Sciatic nerve (tissue), 2 donors: ENCODE results near the gene MAP1A. TPM values are rescaled to one million over a fixed set of nuclear protein-coding genes. Genes with fewer than 3 reads are reported as not detected.
"Not testable (repeated sequence)": the region's sequence is repeated elsewhere in the genome, so short reads cannot be mapped to it uniquely, and the experiment has no call there.

Experiments used
- ATAC-seq: fragments of 200-7000 bp; cut with Tn5 transposase; one replicate; pipeline ENCODE4 v1.9.1; 2020; ENCODE audit warnings: mild to moderate bottlenecking, moderate library complexity
- DNase-seq: peaks from one replicate; pipeline ENCODE4 v3.0.0-alpha.2; 2020; ENCODE audit warnings: low spot score
- intact Hi-C: fragments of 100-400 bp; cut with DNase I; formaldehyde crosslinking; loops from one replicate; pipeline ENCODE4 v1.14.2; 2022
- total RNA-seq: library from RNA; stranded (reverse); fragmentation: NEBNext Ultra II Directional; extraction: Animal tissue kit (Norgen Biotek cat#: 25700); gene quantifications from one replicate; pipeline ENCODE4 v1.2.1, GENCODE V29; 2021
- donor health status: DM: no; HTN: no; CAD: no.
- donor health status: DM: no; HTN: no; CAD: no.

The MAP1A gene
- total RNA-seq, 1 donor from 2014 or later = 32.4 TPM

DNA sequence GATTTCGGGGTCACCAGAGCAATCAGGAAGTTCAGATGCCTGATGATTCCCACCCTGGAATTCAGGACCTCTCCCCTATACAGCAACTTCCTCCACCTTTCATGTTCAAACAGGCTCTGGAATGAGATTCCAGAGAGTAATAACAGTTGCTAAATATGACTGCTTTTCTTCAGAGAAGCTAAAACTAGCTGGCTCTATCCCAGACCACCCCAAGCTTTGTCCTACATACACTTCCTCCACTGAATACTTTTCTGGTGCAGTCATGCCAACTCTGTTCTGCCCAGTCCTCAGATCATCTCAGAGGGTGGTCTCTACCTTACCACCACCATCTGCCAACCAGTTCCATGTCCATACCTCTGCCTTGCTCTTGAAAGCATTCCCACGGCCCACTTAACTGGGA is 49.2 kb downstream of the MAP1A start:
- ATAC-seq = peak; percentile 35
- intact Hi-C loops, DNase-seq: not testable (repeated sequence)

DNA sequence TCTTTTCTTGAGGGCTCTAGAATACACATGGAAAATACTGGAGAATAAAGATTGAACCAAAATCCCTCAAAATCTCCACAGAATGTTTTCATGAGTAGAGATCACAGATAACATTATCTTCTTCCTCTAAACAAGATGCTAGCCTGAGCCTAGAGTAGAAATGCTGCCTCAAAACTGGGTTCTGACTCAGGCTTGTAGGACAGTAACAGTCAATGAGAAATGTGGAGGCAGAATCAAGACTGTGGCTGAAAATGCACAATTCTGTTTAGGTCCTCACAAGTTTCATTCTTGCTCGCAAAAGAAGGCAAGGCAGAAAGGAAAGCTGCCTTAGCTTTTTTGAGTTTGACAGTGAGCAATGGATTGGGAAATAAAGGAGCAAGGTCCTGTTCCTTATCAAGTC is 57.2 kb downstream of the MAP1A start:
- DNase-seq, intact Hi-C loops, ATAC-seq: not testable (repeated sequence)

Other genes with a start within 250 kb of the MAP1A start
- not detected for gene TGM7, start 215.4 kb upstream of the MAP1A start, total RNA-seq
- gene LCMT2, start 187.0 kb upstream of the MAP1A start, total RNA-seq = 6.9 TPM
- gene ZSCAN29, start 146.6 kb upstream of the MAP1A start, total RNA-seq = 24.5 TPM
- gene TUBGCP4, start 146.5 kb upstream of the MAP1A start, total RNA-seq = 18.9 TPM
- gene TP53BP1, start 24.5 kb upstream of the MAP1A start, total RNA-seq = 60.6 TPM
- 74.8 TPM for gene PPIP5K1, start 72.6 kb downstream of the MAP1A start, total RNA-seq
- gene CKMT1B, start 76.4 kb downstream of the MAP1A start, total RNA-seq = not detected
- 0.89 TPM for gene STRC, start 101.2 kb downstream of the MAP1A start, total RNA-seq
- gene CATSPER2, start 131.2 kb downstream of the MAP1A start, total RNA-seq = 12.5 TPM
- 0.36 TPM for gene CKMT1A, start 176.3 kb downstream of the MAP1A start, total RNA-seq
- gene PDIA3, start 228.8 kb downstream of the MAP1A start, total RNA-seq = 194 TPM